ACHN (cell line): ENCODE measurements around the gene VAMP1.
"Not testable (repeated sequence)": the region's sequence is repeated elsewhere in the genome, so short reads cannot be mapped to it uniquely, and the experiment has no call there.

Experiments
- DNase-seq: peaks from one replicate; pipeline ENCODE4 v3.0.0-alpha.2; 2015
- in situ Hi-C: cut with HindIII; loops from 2 replicates; pipeline ENCODE4 v1.10.0; 2017; ENCODE audit warnings: low sequenced_read_pairs, low pct_ligation_motif_present, low pct_unique_long_range_greater_than_20kb

Gene VAMP1

GRCh38 chr12:6434205-6435140 lies 36.0 kb downstream of the VAMP1 start:
- no peak for DNase-seq
- in situ Hi-C loops, result no loop called here

GRCh38 chr12:6432991-6433390 lies 37.5 kb downstream of the VAMP1 start:
- in situ Hi-C loops, result no loop called here
- DNase-seq, result no peak

- in situ Hi-C loops, result no loop called here
- DNase-seq, result peak; percentile 90
Observed at GRCh38 chr12:6430124-6430989, 40.1 kb downstream of the VAMP1 start.

- no peak for DNase-seq
- in situ Hi-C loops, result no loop called here
Observed at GRCh38 chr12:6428326-6428725, 42.2 kb downstream of the VAMP1 start.

- DNase-seq, in situ Hi-C loops: not testable (repeated sequence)
Observed at GRCh38 chr12:6427796-6428195, 42.7 kb downstream of the VAMP1 start.

- in situ Hi-C loops, result no loop called here
- DNase-seq, result no peak
Observed at GRCh38 chr12:6426882-6427671, 43.4 kb downstream of the VAMP1 start.

GRCh38 chr12:6425590-6426531 lies 44.6 kb downstream of the VAMP1 start:
- in situ Hi-C loops, result no loop called here
- no peak for DNase-seq

- in situ Hi-C loops, result no loop called here
- no peak for DNase-seq
Observed at GRCh38 chr12:6424866-6425265, 45.6 kb downstream of the VAMP1 start.

GRCh38 chr12:6424008-6424347 lies 46.5 kb downstream of the VAMP1 start:
- no peak for DNase-seq
- in situ Hi-C loops, result no loop called here

GRCh38 chr12:6423267-6424007 lies 47.0 kb downstream of the VAMP1 start:
- in situ Hi-C loops, result no loop called here

GRCh38 chr12:6420364-6420763 lies 50.1 kb downstream of the VAMP1 start:
- no peak for DNase-seq
- in situ Hi-C loops, result no loop called here

More at GRCh38 chr12:6423267-6424007, 47.0 kb downstream of the VAMP1 start:
- DNase-seq, result peak; percentile 96

GRCh38 chr12:6418796-6419195 lies 51.7 kb downstream of the VAMP1 start:
- in situ Hi-C loops, result no loop called here
- DNase-seq, result no peak

GRCh38 chr12:6416596-6416995 lies 53.9 kb downstream of the VAMP1 start:
- in situ Hi-C loops, result no loop called here
- no peak for DNase-seq
